OCI-LY7 (cell line): ENCODE results near the gene LRBA. TPM values are rescaled to one million over a fixed set of nuclear protein-coding genes. Genes with fewer than 3 reads are reported as not detected.
"Not testable (repeated sequence)": the region's sequence is repeated elsewhere in the genome, so short reads cannot be mapped to it uniquely, and the experiment has no call there.

Experiments
- BruUV-seq: library from RNA; stranded (reverse); fragments of 400-500 nt; replicated peaks from 2 replicates; lab custom pipeline; 2021; lab: Mats Ljungman, UMichigan
- CTCF ChIA-PET: fragments of 300-600 bp; sonication (Branson Sonifier 250); formaldehyde crosslinking; loops from one replicate; lab custom pipeline; 2022; ENCODE audit warnings: antibody characterized with exemption; ENCODE audit not compliant: unreplicated experiment; lab: Charles Lee
- POLR2A ChIA-PET: fragments of 300-600 bp; sonication (Branson Sonifier 250); formaldehyde crosslinking; loops from one replicate; lab custom pipeline; 2022; ENCODE audit warnings: antibody characterized with exemption; lab: Charles Lee
- DNase-seq: peaks from one replicate; pipeline ENCODE4 v3.0.0-alpha.2; 2015; ENCODE audit warnings: low spot score
- H2AFZ ChIP-seq: fragments of 200-600 bp; sonication (generic), shearing (Covaris generic); 2 replicates; pipeline ENCODE4 v1.6.1; 2014; ENCODE audit warnings: mild to moderate bottlenecking, antibody characterized with exemption, low read length, moderate library complexity
- H3K27ac ChIP-seq: fragments of 200-600 bp; sonication (generic); 2 replicates; pipeline ENCODE4 v1.5.1; 2014; ENCODE audit warnings: mixed run types, low read depth, mild to moderate bottlenecking, moderate library complexity, low read length, inconsistent platforms; ENCODE audit not compliant: poor library complexity, severe bottlenecking
- H3K36me3 ChIP-seq: fragments of 200-600 bp; sonication (generic); 2 replicates; pipeline ENCODE4 v1.6.1; 2014; ENCODE audit warnings: mild to moderate bottlenecking, antibody characterized with exemption, low read length, moderate library complexity, mixed read lengths; ENCODE audit not compliant: insufficient read depth
- H3K4me1 ChIP-seq: fragments of 200-600 bp; sonication (generic); 2 replicates; pipeline ENCODE4 v1.5.1; 2014; ENCODE audit warnings: mild to moderate bottlenecking, low read length; ENCODE audit not compliant: insufficient read depth, poor library complexity, severe bottlenecking
- H3K4me2 ChIP-seq: fragments of 200-600 bp; sonication (generic); 2 replicates; pipeline ENCODE4 v1.6.1; 2014; ENCODE audit warnings: mild to moderate bottlenecking, low read length
- H3K4me3 ChIP-seq: fragments of 200-600 bp; sonication (generic); 2 replicates; pipeline ENCODE4 v1.5.1; 2014; ENCODE audit warnings: mild to moderate bottlenecking, low read depth, low read length; ENCODE audit not compliant: poor library complexity, severe bottlenecking
- H3K79me2 ChIP-seq: fragments of 200-600 bp; sonication (generic); 2 replicates; pipeline ENCODE4 v1.6.1; 2016; ENCODE audit warnings: low read depth, mild to moderate bottlenecking, low read length, moderate library complexity, mixed read lengths; ENCODE audit not compliant: insufficient read depth
- H3K9me2 ChIP-seq: fragments of 200-600 bp; sonication (generic); 2 replicates; pipeline ENCODE4 v1.6.1; 2016; ENCODE audit warnings: mild to moderate bottlenecking, low read length, mixed read lengths; ENCODE audit not compliant: insufficient read depth
- H3K9me3 ChIP-seq: fragments of 200-600 bp; sonication (generic); 2 replicates; pipeline ENCODE4 v1.6.1; 2014; ENCODE audit warnings: mild to moderate bottlenecking, mixed run types, low read length, mixed read lengths
- H4K20me1 ChIP-seq: fragments of 200-600 bp; sonication (generic); 2 replicates; pipeline ENCODE4 v1.6.1; 2014; ENCODE audit warnings: mild to moderate bottlenecking, antibody characterized with exemption, low read length, moderate library complexity, mixed read lengths; ENCODE audit not compliant: insufficient read depth
- EZH2phosphoT487 ChIP-seq: fragments of 200-600 bp; sonication (generic); IDR thresholded peaks from 2 replicates; pipeline ENCODE4 v1.6.1; 2018; ENCODE audit warnings: low read depth, borderline replicate concordance, mild to moderate bottlenecking, mixed run types, antibody characterized with exemption, low read length, moderate library complexity, mixed read lengths
- intact Hi-C: fragments of 100-400 bp; cut with micrococcal nuclease; formaldehyde crosslinking; loops from one replicate; pipeline ENCODE4 v1.10.0; 2022; ENCODE audit not compliant: unreplicated experiment
- total RNA-seq, 2 experiments: library from RNA; depleted of rRNA in 1 of 2; stranded (reverse); fragments of >200 nt in 1 of 2; shearing (Covaris generic) in 1 of 2; gene quantifications; 2 replicates each; pipeline ENCODE4 v1.2.3, GENCODE V29; 2014 to 2022
- TF ChIP-seq, protein P1 (sequence below): fragments of 200-600 bp; sonication (generic); conservative IDR thresholded peaks from 2 replicates; pipeline ENCODE4 v1.5.1; 2014; ENCODE audit warnings: mild to moderate bottlenecking, antibody characterized with exemption, low read length, moderate library complexity, mixed read lengths

LRBA gene
- total RNA-seq, 2 experiments from 2014 or later = 60.4 to 66.7 TPM

DNA sequence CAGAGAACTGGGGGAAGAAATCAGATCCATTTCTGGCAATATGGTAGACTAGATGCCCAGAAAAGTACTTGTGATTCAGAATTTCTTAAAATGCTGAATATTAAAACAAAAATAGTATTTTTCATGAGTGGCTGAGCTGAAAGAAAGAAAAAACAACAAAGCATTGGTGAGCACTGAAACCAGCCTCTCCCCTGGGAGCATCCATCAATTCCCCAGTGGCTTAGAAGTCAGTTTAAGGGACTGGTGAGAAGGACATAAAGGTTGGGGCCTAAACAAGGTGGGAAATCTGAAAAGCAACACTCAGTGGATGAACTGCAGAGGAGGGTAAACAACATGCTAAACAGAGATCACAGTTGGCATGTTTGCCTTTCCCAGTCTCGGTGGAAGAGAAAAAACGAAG is 20.4 kb downstream of the LRBA start:
- H3K4me1 ChIP-seq = peaks cover 20% of the 10 kb centered on the region
- DNase-seq = no peak
- BruUV-seq = no TSS peak
- ChIA-PET CTCF (no interaction called here), POLR2A (no interaction called here)
- no peaks in the 10 kb centered on the region for H3K9me3 ChIP-seq
- H3K79me2 ChIP-seq = peaks cover 83% of the 10 kb centered on the region
- peak overlapping the region; percentile 25 for H3K4me2 ChIP-seq
- H3K36me3 ChIP-seq = peaks cover 38% of the 10 kb centered on the region
- H3K4me3 ChIP-seq = no peak overlapping the region
- TF ChIP-seq, protein P1, sequence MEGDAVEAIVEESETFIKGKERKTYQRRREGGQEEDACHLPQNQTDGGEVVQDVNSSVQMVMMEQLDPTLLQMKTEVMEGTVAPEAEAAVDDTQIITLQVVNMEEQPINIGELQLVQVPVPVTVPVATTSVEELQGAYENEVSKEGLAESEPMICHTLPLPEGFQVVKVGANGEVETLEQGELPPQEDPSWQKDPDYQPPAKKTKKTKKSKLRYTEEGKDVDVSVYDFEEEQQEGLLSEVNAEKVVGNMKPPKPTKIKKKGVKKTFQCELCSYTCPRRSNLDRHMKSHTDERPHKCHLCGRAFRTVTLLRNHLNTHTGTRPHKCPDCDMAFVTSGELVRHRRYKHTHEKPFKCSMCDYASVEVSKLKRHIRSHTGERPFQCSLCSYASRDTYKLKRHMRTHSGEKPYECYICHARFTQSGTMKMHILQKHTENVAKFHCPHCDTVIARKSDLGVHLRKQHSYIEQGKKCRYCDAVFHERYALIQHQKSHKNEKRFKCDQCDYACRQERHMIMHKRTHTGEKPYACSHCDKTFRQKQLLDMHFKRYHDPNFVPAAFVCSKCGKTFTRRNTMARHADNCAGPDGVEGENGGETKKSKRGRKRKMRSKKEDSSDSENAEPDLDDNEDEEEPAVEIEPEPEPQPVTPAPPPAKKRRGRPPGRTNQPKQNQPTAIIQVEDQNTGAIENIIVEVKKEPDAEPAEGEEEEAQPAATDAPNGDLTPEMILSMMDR = no peak
- no peak for TF ChIP-seq EZH2phosphoT487
- intact Hi-C loops = no loop called here
- no peaks in the 10 kb centered on the region for H3K9me2 ChIP-seq
- no peak overlapping the region for H3K27ac ChIP-seq
- no peak overlapping the region for H2AFZ ChIP-seq
- peaks cover 7% of the 10 kb centered on the region for H4K20me1 ChIP-seq

DNA sequence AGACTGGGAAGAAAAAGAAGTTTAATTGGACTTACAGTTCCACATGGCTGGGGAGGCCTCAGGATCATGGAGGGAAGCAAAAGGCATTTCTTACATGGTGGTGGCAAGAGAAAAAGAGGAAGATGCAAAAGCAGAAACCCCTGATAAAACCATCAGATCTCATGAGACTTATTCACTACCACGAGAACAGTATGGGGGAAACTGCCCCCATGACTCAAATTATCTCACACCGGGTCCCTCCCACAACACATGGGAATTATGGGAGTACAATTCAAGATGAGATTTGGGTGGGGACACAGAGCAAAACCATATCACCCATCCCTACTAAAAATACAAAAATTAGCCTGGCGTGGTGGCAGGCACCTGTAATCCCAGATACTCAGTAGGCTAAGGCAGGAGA is 21.5 kb downstream of the LRBA start:
- H3K4me1 ChIP-seq, H3K4me2 ChIP-seq, BruUV-seq, DNase-seq, POLR2A ChIA-PET, H3K9me3 ChIP-seq, intact Hi-C loops, H4K20me1 ChIP-seq, H3K4me3 ChIP-seq, H3K9me2 ChIP-seq, CTCF ChIA-PET, H3K27ac ChIP-seq, H2AFZ ChIP-seq: not testable (repeated sequence)
- Histone ChIP-seq H3K36me3 (peaks cover 38% of the 10 kb centered on the region), H3K79me2 (peaks cover 75% of the 10 kb centered on the region)

DNA sequence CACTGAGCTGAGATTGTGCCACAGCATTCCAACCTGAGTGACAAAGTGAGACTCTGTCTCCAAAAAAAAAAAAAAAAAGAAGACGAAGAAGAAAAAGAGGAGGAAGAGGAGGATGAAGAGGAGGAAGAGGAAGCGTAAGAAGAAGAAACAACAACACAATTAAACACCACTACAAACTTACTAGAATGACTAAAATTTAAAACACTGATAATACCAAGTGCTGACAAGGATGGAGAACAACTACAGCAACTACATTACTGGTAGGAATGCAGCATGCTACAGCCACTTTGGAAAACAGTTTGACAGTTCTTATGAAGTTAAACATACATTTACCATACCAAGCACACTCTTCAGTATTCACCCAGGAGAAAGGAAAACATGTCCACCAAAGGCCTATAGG is 24.1 kb downstream of the LRBA start:
- peaks cover 61% of the 10 kb centered on the region; the same call in 1 of the 2 replicates for H3K79me2 ChIP-seq

More for the DNA sequence above, 24.1 kb downstream of the LRBA start:
- Histone ChIP-seq H3K27ac (no peak overlapping the region), H3K4me2 (no peak overlapping the region), H2AFZ (no peak overlapping the region), H3K4me1 (peaks cover 9% of the 10 kb centered on the region), H3K36me3 (peaks cover 38% of the 10 kb centered on the region), H3K9me3 (no peaks in the 10 kb centered on the region), H3K4me3 (no peak overlapping the region), H4K20me1 (no peaks in the 10 kb centered on the region), H3K9me2 (no peaks in the 10 kb centered on the region)
- DNase-seq = no peak
- ChIA-PET POLR2A (no interaction called here), CTCF (interaction anchor here (0.6 kb wide), 1 partner anchor 15 kb away, joined by 3 read pairs; no protein-coding TSS in a partner anchor)
- no peak for TF ChIP-seq EZH2phosphoT487
- TF ChIP-seq, protein P1 = no peak
- intact Hi-C loops = no loop called here
- no TSS peak for BruUV-seq
